NB4 (cell line): Measurements from ENCODE around the gene RALB.

Experiments
- CTCF ChIP-seq: IDR thresholded peaks from one replicate; pipeline ENCODE4 v1.5.1; 2012; ENCODE audit warnings: low read depth, low read length
- POLR2A ChIP-seq: IDR thresholded peaks from 2 replicates; pipeline ENCODE4 v1.6.1; 2011; ENCODE audit warnings: mild to moderate bottlenecking; ENCODE audit not compliant: insufficient read length; ENCODE audit errors: extremely low read depth

- TF ChIP-seq POLR2A (no peak), CTCF (no peak)
Measured at GRCh38 chr2:120239488-120240287, 13.0 kb upstream of the RALB start.
